HG03064 (cell line): Measurements from ENCODE around the gene MIEF1.

Experiments used
- ATAC-seq: cut with Tn5 transposase; IDR thresholded peaks from one replicate; pipeline ENCODE4 v1.9.1; 2021; ENCODE audit warnings: low read depth; ENCODE audit not compliant: unreplicated experiment

The MIEF1 gene

GRCh38 chr22:39470451-39471291 is 31.4 kb upstream of the MIEF1 start:
- ATAC-seq: no peak

GRCh38 chr22:39471381-39472141 is 30.5 kb upstream of the MIEF1 start:
- ATAC-seq: no peak

GRCh38 chr22:39472570-39473556 is 29.2 kb upstream of the MIEF1 start:
- ATAC-seq: no peak

DNA sequence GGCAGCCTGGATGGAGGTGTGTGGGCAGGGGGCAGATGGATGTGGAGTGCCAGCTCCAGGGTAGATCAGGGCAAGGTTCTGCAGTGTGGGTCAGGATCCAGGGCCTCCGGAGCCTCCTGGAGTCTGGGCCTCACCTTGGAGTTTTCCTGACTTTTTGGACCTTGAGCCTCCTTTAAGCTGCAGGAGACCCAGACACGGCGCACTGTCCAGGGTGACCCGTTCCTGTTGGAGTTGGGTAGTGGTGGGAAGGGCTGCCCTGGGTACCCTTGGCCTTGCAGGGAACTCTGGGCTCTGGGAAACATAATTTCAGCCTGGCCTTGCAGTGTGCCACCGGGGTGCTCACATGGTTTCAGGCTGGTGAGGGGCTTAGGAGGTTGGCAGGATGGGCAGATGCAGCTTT is 28.2 kb upstream of the MIEF1 start:
- ATAC-seq: no peak

GRCh38 chr22:39474351-39475111 is 27.6 kb upstream of the MIEF1 start:
- ATAC-seq: no peak

GRCh38 chr22:39475337-39475736 is 26.8 kb upstream of the MIEF1 start:
- no peak for ATAC-seq

DNA sequence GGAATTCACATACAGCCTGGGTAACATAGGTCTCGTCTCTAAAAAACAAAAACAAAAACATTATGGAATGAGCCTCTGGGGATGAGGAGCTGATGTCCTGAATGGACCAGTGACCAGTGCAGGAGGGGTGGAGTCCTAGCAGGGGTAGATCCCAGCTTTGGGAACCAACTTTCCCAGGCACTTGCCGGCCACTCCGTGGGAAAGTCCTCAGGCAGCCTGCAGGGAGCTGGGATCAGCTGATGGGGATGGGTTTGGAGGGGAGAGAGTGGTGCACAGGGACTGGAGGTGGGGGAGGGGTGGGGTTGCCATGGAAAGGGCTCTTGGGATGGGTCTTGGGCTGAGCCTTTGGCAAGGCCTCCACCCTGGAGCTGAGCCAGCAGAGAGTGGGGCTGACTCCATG is 26.2 kb upstream of the MIEF1 start:
- no peak for ATAC-seq

DNA sequence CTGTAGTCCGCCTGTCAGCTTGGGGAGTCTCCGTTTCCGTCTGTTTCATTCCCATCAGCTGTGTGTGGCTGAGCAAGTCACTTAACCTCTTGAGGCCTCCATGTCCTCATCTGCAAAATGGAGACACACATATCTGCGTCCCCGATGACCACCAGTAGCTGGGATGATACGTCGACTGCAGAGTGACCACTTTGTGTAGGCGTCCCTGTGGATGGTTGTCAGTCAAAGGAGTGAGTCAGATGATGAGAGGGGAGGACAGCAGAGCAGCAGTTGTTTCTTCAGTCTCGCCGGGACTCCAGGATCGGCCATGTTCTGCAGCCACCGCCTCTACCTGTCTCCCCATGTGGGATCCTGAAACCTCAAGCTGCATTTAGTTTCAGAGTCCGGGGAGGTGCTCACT is 25.4 kb upstream of the MIEF1 start:
- ATAC-seq: no peak

DNA sequence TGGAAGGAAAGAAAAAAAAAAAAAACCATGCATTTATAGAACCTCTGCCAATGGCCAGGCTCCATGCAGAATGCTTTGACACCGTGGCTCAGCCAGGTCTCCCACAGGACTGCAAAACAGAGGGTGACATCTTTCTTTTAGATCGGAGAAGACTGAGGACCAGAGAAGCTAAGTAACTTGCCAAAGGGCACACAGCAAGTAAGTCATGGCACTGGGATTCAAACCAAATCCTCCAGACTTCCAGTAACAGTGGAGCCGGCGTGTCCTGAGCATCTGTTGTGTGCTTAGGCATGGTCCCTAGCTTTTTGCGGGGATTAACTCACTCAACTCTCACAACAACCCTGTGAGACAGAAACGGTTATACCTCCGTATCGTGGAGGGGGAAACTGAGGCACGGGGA is 24.5 kb upstream of the MIEF1 start:
- ATAC-seq: no peak

GRCh38 chr22:39478441-39478850 is 23.6 kb upstream of the MIEF1 start:
- ATAC-seq: no peak

DNA sequence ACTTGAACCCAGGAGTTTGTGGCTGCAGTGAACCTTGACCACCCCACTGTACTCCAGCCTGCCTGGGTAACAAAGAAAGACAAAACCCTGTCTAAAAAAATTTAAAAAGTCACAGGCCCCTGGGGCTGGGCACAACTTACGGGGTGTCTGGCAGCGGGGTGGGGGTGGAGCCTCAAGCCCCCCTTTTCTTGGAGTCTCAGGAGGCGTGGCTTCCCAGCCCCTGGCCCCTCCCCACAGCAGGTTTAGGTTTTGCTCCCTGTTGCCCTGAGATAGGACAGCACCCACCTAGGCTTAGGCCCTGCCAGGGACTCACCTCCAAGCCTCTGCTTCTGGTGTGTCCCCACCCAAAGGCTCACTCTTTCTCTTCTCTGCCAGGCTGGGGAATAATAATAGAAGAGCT is 22.8 kb upstream of the MIEF1 start:
- no peak for ATAC-seq

- ATAC-seq: no peak
Observed at GRCh38 chr22:39480557-39480956, 21.5 kb upstream of the MIEF1 start.

DNA sequence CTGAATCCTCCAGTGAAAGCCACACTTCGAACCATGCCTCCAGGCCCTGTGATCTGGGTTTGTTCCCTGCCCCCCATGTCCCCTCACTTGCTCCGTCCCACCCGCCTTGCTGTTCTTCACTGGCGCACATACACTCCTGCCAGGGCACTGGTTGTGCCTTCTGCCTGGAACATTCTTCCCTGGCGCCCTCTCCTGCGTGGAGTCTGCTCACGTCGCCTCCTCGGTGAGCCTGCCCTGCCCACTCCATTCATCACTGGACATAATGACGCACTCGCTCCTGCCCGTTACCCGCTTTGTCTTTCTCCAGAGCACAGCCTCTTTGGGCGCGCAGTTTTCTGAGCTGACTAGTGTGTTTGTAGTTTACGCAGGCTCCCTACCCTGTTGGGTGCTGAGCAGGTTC is 21.0 kb upstream of the MIEF1 start:
- ATAC-seq: no peak

DNA sequence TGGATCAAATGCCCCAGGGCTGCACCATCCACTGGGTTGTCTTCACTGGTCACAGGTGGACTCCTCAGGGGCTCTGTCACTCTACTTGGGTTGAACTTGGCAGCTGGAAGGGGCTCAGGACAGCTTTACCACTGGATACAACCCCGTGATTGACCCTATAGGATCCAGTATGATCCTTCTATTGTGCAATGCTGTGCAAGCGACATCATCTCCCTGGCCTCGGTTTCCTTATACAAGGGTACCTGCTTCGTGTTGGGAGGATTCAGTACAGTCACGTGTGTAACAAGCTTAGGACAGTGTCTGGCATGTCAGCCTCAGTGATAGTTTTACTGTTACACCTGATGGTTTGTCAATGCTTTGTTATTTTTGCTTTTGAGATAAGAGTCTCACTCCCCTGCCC is 20.5 kb upstream of the MIEF1 start:
- ATAC-seq: no peak

- no peak for ATAC-seq
Observed at GRCh38 chr22:39482768-39483167, 19.3 kb upstream of the MIEF1 start.

GRCh38 chr22:39486951-39487825 is 14.9 kb upstream of the MIEF1 start:
- ATAC-seq: no peak

- ATAC-seq: no peak
Observed at GRCh38 chr22:39487826-39488520, 14.1 kb upstream of the MIEF1 start.

DNA sequence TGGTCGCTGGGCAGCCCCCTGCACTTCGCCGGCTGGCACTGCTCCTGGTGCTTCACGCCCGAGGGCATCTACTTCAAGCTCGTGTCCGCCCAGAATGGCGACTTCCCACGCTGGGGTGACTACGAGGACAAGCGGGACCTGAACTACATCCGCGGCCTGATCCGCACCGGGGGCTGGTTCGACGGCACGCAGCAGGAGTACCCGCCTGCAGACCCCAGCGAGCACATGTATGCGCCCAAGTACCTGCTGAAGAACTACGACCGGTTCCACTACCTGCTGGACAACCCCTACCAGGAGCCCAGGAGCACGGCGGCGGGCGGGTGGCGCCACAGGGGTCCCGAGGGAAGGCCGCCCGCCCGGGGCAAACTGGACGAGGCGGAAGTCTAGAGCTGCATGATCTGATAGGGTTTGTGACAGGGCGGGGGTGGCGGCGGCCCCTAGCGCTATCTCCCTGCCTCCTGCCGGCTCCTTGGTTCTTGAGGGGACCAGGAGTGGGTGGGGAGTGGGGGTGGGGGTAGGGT is 13.5 kb upstream of the MIEF1 start:
- ATAC-seq: no peak
